ENCODE data around the gene MLYCD. TPM values are rescaled to one million over a fixed set of nuclear protein-coding genes. Genes with fewer than 3 reads are reported as not detected.

MLYCD gene
- polyA plus RNA-seq, 1 donor from 2014 or later: 2.4 TPM

DNA sequence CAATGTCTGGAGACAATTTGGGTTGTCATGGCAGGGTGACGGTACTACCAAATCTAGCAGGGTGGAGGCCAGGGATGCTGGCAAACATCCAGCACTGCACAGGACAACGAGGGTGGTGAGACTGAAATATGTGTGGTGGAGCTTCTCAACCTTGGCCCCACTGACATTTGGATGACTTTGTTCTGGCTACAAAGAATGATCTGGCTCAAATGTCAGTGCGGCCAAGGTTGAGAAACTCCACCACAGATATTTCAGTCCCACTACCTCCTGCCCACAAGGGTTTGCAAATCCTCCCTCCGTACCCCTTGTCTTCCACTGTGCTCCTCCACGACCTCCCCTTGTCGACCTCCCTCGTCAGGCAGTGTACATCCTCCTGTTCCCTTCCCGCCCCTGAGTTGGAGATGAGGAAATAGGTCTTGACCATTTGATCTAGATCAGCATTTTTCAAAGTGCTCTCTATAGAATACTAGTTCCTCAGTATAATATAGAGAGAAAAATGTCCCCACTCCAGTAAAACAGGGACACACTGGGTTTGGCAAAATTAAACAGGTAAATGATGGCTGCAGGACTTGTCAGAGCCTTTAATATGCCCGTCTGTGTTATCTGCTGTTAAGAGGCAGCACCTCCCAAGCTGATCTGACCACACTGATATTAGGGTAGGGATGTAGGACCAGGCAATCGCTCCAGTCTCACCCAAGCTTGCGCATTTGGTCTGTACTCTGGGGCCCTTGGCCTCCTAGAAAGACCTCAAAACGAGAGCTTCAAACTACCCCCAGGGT, 60.9 kb downstream of the MLYCD start:
- H3K9ac ChIP-seq (ENCODE audit: low read length): no peak overlapping the region
- no peaks in the 10 kb centered on the region for H3K79me2 ChIP-seq (replicated peaks; ENCODE audit: insufficient read depth, low read length)
- no peaks in the 10 kb centered on the region for H3K27me3 ChIP-seq (ENCODE audit: insufficient read depth, low read depth, low read length)
- H2AFZ ChIP-seq (ENCODE audit: low read depth, low read length): no peak overlapping the region
- no peaks in the 10 kb centered on the region for H3F3A ChIP-seq (ENCODE audit: insufficient read depth, low read length, poor library complexity, severe bottlenecking)
- no peak overlapping the region for H3K4me2 ChIP-seq (ENCODE audit: low read length)
- H3K9me2 ChIP-seq (ENCODE audit: insufficient read depth, low read length): no peaks in the 10 kb centered on the region
- H3K9me3 ChIP-seq (ENCODE audit: low read length): no peaks in the 10 kb centered on the region
- H3K27ac ChIP-seq (ENCODE audit: low read length): no peak overlapping the region
- no peak overlapping the region for H3K4me3 ChIP-seq (ENCODE audit: low read length)
- TF ChIP-seq SMC3 (conservative IDR thresholded peaks at IDR 0.05; ENCODE audit: poor library complexity) (no peak), TAF1 (IDR thresholded peaks at IDR 0.05; ENCODE audit: low read depth) (no peak), EP300 (conservative IDR thresholded peaks at IDR 0.05; ENCODE audit: poor library complexity, severe bottlenecking) (no peak), EZH2 (IDR thresholded peaks at IDR 0.05; ENCODE audit: borderline replicate concordance, insufficient read depth, low read length, poor library complexity, severe bottlenecking) (no peak), POLR2AphosphoS5 (IDR thresholded peaks at IDR 0.05) (no peak), RAD21 (conservative IDR thresholded peaks at IDR 0.05) (no peak), MXI1 (conservative IDR thresholded peaks at IDR 0.05; ENCODE audit: poor library complexity, severe bottlenecking) (no peak)
- TF ChIP-seq, protein P1, sequence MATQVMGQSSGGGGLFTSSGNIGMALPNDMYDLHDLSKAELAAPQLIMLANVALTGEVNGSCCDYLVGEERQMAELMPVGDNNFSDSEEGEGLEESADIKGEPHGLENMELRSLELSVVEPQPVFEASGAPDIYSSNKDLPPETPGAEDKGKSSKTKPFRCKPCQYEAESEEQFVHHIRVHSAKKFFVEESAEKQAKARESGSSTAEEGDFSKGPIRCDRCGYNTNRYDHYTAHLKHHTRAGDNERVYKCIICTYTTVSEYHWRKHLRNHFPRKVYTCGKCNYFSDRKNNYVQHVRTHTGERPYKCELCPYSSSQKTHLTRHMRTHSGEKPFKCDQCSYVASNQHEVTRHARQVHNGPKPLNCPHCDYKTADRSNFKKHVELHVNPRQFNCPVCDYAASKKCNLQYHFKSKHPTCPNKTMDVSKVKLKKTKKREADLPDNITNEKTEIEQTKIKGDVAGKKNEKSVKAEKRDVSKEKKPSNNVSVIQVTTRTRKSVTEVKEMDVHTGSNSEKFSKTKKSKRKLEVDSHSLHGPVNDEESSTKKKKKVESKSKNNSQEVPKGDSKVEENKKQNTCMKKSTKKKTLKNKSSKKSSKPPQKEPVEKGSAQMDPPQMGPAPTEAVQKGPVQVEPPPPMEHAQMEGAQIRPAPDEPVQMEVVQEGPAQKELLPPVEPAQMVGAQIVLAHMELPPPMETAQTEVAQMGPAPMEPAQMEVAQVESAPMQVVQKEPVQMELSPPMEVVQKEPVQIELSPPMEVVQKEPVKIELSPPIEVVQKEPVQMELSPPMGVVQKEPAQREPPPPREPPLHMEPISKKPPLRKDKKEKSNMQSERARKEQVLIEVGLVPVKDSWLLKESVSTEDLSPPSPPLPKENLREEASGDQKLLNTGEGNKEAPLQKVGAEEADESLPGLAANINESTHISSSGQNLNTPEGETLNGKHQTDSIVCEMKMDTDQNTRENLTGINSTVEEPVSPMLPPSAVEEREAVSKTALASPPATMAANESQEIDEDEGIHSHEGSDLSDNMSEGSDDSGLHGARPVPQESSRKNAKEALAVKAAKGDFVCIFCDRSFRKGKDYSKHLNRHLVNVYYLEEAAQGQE (IDR thresholded peaks at IDR 0.05; ENCODE audit: borderline replicate concordance): no peak
- TF ChIP-seq, protein P2, sequence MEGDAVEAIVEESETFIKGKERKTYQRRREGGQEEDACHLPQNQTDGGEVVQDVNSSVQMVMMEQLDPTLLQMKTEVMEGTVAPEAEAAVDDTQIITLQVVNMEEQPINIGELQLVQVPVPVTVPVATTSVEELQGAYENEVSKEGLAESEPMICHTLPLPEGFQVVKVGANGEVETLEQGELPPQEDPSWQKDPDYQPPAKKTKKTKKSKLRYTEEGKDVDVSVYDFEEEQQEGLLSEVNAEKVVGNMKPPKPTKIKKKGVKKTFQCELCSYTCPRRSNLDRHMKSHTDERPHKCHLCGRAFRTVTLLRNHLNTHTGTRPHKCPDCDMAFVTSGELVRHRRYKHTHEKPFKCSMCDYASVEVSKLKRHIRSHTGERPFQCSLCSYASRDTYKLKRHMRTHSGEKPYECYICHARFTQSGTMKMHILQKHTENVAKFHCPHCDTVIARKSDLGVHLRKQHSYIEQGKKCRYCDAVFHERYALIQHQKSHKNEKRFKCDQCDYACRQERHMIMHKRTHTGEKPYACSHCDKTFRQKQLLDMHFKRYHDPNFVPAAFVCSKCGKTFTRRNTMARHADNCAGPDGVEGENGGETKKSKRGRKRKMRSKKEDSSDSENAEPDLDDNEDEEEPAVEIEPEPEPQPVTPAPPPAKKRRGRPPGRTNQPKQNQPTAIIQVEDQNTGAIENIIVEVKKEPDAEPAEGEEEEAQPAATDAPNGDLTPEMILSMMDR (IDR thresholded peaks at IDR 0.05; ENCODE audit: poor library complexity, severe bottlenecking): no peak
- H4K20me1 ChIP-seq (ENCODE audit: insufficient read depth): no peaks in the 10 kb centered on the region
- H3K36me3 ChIP-seq (ENCODE audit: insufficient read depth, low read length): no peaks in the 10 kb centered on the region

DNA sequence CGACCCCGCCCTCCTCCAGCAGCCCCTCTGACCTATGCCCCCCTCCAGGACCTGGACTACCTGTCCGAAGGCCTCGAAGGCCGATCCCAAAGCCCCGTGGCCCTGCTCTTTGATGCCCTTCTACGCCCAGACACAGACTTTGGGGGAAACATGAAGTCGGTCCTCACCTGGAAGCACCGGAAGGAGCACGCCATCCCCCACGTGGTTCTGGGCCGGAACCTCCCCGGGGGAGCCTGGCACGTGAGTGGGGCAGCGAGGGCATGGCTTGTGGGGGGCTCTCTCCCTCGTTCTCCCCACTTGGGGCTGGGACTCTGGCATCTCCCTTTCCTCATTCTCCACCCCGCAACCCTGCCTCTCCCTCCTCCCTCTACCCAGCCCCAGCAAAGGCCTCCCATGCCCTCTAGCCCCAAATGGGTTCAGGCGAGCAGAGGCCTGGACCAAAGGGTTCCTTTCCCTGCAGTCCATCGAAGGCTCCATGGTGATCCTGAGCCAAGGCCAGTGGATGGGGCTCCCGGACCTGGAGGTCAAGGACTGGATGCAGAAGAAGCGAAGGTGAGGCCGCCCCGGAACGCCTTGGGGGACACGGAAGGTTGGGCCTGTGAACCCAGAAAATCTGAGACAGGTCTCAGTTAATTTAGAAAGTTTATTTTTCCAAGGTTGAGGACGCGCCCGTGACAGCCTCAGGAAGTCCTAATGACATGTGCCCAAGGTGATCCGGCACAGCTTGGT, 61.8 kb downstream of the MLYCD start:
- Histone ChIP-seq H3K36me3 (ENCODE audit: insufficient read depth, low read length) (no peaks in the 10 kb centered on the region), H3K9me2 (ENCODE audit: insufficient read depth, low read length) (no peaks in the 10 kb centered on the region), H3K27ac (ENCODE audit: low read length) (no peak overlapping the region), H3F3A (ENCODE audit: insufficient read depth, low read length, poor library complexity, severe bottlenecking) (no peaks in the 10 kb centered on the region), H4K20me1 (ENCODE audit: insufficient read depth) (no peaks in the 10 kb centered on the region), H3K4me2 (ENCODE audit: low read length) (no peak overlapping the region), H3K9ac (ENCODE audit: low read length) (no peak overlapping the region), H3K79me2 (replicated peaks; ENCODE audit: insufficient read depth, low read length) (no peaks in the 10 kb centered on the region), H2AFZ (ENCODE audit: low read depth, low read length) (no peak overlapping the region), H3K9me3 (ENCODE audit: low read length) (no peaks in the 10 kb centered on the region), H3K4me3 (ENCODE audit: low read length) (no peak overlapping the region), H3K27me3 (ENCODE audit: insufficient read depth, low read depth, low read length) (no peaks in the 10 kb centered on the region)
- TF ChIP-seq RAD21 (conservative IDR thresholded peaks at IDR 0.05) (no peak), TAF1 (IDR thresholded peaks at IDR 0.05; ENCODE audit: low read depth) (no peak), EZH2 (IDR thresholded peaks at IDR 0.05; ENCODE audit: borderline replicate concordance, insufficient read depth, low read length, poor library complexity, severe bottlenecking) (no peak), MXI1 (conservative IDR thresholded peaks at IDR 0.05; ENCODE audit: poor library complexity, severe bottlenecking) (no peak)
- TF ChIP-seq, protein P2 (IDR thresholded peaks at IDR 0.05; ENCODE audit: poor library complexity, severe bottlenecking): no peak

Measured in neural cell (in vitro differentiated cells).